NCI-H345 treated with DMSO at 0.1 percent for 48 hours (cell line): ENCODE measurements around the gene CHST7.

Source experiments
- DNase-seq: peaks from one replicate; lab custom pipeline; 2025; ENCODE audit not compliant: unreplicated experiment; lab: John Stamatoyannopoulos, UW

CHST7 gene

DNA sequence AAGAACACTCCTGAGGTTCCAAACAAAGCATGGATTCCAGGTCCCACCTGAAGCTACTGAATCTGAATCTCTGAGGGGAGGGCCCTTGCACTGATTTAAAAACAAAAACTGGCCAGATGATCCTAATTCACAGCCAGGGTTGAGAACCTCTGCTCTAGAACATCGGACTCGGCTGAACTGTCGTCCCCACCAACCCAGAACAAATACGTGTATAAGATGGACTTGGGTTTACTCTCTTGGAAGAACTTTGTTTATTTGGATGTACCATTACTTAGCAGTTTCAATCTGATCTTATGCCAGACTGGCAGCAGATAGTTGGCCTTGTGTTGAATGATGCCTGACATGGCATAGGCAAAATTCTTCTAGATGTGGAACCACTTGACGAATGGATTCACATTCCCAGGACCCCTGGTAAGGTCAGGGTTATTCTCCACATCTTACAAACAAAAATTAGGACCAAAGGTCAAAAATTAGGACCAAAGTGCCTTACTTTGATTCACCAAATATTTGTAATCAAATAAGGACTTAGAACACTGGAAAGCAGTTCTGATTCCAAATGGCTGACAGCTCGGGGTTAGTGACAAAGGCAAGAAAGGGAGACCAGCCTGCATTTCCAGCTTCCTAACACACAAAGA is 29.0 kb downstream of the CHST7 start:
- no peak for DNase-seq

DNA sequence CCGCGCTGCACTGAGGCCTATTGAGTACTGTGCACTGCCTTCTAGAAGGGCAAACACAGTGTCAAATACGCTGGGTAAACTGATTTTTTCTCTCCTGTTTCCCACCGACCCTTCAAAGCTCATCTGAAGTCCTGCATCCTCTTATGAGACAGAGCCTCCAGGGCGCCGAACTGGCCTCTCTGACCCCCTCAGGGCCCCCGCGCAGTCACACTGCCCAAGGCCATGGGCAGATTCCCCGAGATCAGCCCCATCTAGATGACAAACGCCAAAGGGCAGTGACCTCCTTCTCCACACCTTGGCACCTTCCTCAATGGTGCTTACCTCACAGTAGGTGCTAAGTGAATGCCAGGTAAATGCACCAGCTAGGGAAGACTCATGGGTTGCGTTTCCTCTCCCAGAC is 34.4 kb downstream of the CHST7 start:
- DNase-seq: no peak

DNA sequence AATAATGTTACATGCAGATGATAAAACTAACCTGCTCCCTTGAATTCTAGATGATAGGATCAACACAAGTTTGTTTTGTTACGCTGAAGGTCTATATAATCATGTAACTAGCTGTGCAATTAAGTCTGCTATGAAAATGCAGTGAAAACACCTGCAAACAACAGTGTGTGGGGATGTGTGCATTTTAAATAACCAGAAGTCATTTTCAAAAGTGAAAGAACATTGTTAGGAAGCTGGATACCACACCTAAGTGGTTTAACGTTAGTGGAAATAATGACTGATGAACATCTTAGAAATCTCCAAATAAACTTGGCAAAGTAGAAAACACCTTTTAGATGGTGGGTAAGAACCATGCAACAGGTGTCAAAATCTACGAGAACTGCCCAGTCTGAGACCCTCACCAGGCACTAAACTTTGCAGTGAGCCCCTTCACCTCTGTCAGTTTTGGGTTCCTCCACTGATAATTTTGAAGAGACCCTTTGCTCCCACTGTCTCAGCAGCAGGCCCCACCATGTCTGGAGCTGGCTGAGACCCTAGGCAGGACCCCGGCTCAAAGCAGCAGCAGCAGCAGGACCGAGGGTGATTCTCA is 36.6 kb downstream of the CHST7 start:
- no peak for DNase-seq

DNA sequence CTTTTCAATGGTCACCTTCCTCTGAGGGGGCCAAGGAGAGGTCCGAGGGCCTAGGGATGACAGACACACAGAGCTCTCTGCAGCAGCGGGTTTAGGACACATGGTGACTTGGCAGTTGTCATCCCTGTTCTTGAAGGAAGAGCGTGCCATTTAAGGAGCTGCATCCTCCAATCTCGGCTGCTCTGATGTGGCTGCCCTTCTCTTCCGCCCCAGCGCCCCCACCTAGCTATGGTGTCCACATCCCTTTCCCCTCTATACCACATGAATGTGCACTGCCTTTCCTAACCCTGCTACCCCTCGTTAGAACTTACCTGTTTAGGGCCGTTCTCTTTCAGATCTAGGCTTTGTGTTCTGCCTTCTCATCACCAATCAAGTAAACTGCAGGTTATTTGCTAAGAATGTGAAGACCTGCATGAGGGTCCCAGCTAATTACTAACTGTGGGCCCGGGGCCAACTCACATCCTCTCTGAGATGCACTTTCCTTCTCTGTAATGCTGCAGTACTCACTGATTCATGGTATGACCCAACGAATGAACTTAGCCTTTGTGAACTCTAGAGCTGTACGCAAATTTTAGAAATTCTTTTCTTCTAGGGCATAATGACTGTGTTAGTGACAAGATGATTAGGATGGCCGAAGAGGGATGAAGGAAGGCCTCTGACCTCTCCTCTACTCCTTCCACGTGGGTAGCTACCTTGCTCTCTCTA is 38.2 kb downstream of the CHST7 start:
- no peak for DNase-seq

DNA sequence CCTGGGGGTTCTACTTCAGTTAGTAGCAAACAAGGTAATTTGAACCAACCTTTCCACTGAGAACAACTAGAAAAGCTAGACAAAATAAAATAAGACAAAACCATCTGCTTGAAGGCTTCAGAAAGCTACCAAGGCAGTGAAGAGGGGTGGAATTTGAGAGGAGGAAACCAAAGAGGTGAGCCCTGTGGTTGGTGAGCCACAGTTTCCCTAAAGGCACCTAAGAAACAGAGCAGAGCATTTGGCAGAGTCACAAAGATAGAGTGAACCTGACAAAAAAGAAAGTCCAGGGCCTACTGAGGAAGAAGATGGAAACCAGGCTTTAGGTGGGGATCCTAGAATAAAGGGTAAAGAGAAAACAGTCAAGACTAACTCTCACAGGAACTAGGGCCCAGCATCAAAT is 44.3 kb downstream of the CHST7 start:
- DNase-seq: no peak

DNA sequence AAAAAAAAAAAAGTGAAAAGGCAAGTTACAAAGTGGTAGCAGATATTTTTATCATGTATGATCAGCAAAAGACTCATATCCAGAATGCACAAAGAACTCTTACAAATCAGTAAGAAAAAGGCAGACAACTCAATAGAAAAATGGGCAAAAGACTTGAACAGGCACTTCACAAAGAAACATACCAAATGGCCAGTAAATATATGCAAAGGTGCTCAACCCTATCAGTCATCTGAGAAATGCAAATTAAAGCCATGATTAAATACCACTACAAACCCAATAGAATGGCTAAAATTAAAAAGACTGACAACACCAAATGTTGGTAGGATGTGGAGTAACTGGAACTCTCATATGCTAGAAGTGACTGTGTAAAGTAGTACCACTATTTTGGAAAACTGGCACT is 45.4 kb downstream of the CHST7 start:
- DNase-seq: no peak

DNA sequence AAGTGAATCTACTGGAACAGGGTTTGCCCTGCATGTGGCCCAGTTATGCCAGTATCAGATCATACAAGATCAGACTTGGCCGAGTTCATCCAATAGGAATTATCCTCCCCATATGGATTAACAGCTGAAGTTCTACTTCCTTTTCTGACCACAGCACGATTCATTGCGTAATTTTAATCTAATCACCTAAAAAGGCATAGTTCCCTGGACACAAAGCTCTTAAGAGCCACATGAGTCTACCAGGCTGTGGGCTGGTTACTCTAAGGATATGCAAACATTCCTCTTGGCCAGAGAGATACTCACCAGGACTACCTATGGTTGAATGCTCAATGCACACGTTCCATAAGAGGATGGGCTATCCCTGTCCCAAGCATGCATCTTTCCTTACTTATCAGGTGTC is 46.9 kb downstream of the CHST7 start:
- DNase-seq: no peak

DNA sequence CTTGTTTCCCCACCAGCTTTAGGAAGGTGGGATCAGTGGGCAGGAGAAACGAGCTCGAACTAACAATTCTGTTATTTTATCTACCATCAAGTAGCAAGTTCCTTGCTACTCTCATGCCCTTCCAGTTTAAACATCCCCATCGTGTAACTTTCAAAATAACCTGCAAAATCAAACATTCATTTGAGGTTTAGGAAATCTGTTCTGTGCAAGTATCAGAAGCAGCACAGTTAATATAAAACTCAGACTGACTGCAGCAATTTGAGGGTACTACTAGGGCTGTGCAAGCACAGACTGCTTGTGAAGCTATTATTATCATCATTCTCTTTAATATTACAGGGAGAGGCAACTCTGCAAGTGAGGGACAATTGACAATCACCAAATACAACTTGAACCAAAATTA is 48.0 kb downstream of the CHST7 start:
- DNase-seq: no peak

DNA sequence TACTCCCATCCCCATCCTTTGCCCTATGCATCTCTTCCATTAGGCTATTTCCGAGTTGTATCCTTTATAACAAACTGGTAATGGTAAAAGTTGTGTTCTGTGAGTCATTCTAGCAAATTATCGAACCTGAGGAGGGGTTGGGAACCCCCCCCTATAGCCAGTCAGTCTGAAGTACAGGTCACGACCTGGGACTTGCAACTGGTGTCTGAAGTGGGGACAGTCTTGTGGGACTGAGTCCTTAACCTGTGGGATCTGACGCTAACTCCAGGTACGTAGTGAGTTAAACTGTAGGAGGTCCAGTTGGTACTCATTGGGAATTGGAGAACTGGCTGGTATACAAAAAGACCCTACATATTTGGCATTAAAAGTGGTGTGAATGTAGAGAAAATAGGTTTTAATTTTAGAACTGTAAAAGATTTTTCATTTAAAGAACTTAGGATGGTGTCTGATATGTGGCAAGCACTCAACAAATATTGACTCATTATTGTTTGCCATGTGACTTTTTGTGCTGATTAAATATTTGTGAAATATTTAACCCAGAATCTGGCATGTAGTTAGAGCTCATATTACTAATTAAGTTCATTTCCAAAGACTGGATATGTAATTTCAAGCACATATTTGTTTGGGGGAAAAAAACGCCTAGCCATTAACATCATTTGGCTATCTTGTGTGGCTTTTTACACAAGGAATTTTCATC is 50.7 kb downstream of the CHST7 start:
- no peak for DNase-seq

DNA sequence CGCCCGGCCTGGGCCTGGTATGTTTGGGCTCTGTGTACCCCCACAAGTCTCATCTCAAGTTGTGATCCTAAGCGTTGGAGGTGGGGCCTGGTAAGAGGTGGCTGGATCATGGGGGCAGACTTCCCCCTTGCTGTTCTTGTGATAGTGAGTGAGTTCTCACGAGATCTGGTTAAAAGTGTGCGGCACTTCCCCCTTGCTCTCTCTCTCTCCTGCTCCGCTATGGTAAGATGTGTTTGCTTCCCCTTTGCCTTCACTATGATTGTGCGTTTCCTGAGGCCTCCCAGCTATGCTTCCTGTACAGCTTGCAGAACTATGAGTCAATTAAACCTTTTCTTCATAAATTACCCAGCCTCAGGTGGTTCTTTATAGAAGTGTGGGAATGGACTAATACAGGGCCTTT is 53.0 kb downstream of the CHST7 start:
- no peak for DNase-seq

DNA sequence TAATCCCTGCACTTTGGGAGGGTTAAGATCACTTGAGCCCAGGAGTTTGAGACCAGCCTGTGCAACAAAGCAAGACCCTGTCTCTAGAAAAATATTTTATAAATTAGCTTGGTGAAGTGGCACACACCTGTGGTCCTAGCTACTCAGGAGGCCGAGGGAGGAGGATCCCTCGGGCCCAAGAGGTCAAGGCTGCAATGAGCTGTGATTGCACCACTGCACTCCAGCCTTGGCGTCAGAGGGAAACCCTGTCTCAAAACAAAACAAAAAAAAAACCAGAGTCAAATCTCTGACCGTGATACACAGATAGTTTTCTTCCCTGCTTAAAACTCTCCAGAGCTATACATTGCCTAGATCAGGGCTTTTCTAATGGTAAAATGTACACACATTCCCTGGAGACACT is 53.5 kb downstream of the CHST7 start:
- no peak for DNase-seq

DNA sequence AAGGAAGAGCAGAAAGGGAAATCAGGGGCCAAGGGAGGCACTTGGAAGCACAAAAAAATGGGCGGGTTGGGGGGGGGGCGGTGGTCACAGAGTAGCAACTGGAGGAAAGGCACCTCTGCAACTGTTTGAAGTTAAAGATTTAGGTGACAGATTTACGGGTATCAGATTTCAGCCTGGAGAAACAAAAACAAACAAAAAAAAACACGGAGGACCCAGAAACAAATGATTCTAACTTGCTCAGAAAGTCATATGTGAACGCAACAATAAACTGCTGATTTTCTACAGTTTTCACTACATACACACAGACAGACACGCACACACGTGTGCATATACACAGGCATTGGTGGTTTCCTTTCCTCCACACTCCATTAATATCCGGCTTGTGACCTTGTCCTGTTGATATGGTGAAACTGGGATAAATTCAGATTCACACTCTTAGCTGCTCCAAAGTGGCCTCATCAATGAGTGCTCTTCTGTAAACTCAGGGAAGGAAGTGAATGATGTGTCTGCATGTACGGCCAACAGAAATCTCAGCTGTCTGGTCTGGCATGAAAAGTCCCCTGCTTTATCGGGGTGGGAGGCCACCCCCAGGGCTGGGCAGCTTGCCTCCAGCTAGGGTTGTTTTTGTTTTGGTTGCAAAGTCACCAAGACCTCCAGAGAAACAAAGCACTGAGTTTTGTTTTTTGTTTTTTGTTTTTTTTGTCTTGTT is 54.3 kb downstream of the CHST7 start:
- no peak for DNase-seq

DNA sequence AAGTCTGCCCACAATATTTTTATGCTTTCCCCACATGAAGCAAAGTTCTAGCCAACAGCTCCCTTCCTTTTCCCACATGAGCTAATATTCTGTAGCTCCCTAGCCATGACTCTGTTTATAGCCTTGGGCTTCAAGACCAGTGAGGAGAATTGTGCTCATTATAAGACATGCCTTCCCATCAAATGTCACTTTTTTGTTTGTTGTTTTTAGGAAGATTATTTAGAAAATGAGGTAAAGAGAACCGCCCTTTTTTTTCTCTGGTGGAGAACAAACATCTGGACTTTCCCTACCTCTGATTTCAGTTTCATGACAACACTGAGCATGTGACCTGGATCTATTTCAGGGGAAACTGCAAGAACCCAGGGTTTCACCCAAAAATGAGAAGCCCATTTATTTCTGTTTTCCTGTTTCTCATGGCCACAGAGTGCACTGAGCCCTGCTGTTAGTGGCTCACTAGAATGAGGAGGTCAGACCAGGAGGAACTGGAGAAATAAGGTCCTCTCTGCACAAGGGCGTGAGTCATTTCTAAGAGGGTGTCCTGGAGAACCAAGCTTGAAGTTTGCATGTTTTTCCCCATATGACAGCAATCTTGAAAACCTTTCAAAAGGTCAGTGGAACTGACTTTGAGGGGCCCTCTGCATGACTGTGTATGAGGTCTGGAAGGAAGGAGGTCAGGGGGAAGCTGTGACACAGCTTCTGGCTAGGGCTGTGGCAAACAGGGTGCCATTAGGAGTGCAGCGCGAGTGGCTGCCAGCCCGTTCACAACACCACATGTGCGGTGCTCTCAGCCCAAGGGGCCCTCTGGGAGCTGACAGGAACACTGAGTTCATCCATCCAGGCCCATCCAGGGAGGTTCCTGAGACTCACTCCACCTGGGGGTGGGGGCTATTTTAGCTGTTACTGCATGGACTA is 55.2 kb downstream of the CHST7 start:
- DNase-seq: no peak

DNA sequence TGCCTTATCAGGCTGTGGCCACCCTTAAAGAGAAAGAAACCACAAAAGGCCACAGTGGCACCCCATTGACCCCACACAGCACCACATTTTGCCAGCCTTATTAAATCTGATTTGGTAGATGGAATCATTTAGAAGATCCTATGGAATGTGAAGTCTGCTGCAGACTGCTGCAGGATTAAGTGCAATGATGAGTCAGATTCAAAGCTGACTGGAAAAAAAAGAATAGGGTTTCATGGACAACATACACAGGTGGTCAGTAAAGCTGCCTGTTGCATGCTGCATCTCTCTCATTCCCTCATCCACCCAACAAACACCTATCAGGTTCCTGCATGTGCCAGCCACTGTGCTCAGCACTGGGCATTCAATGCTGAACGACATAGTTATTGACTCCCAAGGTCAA is 56.6 kb downstream of the CHST7 start:
- DNase-seq: no peak

DNA sequence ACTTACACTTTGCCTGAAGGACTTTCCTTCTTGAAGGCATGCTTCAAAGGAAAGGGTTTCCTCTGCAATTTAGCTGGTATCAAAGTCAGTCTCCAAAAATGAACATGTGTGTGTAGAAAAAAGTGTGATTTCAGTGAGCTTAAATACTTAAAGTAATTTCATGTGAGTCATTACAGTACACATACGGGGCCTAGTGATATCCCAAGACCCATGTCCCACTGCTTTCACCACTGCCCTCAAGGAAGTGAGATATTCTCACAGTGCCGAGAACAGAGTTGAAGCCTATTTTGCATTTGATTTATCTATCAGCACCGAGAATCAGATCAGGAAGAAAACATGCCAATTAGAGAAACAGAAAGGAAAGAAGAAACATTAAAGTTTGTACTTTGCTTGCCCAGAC is 61.0 kb downstream of the CHST7 start:
- no peak for DNase-seq

DNA sequence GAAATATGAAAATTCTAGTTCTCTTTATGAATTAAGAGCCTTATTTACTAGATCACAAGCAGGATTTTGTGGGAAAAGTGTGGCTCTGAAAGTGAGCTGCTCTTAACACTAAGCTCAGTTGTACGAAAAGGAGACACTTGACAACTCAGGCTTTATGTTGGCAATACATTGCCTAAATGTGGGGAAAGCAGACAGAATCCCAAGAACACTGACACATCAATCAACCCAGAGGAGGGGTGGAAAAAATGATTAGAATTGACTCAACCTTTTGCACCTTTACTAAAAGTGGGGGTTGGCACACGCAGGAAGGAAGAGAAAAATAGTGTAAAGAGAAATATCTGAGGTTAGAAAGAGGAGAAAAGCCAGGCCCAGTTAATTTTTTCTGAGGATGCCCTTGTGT is 61.6 kb downstream of the CHST7 start:
- DNase-seq: no peak

DNA sequence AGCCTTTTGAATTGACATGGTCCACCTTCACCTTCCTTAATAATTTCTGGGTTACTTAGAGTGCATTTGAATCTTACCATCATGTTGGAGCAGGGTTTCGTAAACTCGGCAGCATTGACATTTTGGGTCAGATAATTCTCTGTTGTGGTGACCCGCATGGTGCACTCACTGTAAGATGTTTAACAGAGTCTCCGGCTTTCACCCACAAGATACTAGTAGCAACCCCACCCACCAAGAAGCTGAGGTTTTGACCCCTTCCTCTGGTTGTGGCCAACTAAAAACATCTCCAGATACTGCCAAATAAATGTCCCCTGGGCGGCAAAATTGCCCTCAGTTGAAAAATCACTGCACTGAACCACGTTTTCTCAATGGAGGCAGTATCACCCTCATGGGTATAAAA is 62.7 kb downstream of the CHST7 start:
- DNase-seq: no peak

DNA sequence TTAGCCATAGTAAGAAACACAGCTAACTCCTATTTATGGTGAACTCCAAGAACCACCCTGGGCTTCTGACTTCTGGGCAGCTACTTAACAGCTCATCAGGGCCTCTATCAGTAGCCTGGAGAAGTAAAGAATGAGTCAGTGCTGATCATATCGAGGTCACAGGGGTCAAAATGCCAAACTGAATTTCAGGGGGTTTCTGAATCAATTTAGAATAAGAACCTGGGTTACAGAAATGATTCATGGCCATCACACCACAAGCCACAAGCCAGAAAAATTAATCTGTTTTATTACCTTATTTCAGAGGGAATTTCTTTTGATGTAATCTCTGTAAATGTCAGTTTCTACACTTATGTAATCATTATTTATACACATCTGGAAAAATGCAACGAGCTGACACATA is 64.4 kb downstream of the CHST7 start:
- no peak for DNase-seq

DNA sequence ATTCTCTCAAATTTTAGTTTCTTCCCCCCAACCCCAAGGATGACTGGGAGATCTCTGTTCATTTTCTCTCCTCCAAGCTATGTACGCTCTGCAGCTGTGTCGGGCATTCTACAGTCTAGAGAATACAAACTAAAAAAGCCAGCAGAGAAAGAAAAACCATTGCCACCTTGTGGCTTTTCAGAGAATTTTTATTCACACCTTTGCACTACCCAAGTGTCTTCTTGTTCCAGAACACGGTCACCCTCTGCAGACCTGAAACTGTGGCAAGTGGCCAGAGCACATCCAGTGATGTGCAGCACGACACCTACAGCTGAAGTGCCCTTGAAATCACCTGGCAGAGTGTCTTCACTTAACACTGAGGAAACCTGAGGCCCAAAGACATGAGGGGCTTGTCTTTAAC is 68.6 kb downstream of the CHST7 start:
- no peak for DNase-seq

DNA sequence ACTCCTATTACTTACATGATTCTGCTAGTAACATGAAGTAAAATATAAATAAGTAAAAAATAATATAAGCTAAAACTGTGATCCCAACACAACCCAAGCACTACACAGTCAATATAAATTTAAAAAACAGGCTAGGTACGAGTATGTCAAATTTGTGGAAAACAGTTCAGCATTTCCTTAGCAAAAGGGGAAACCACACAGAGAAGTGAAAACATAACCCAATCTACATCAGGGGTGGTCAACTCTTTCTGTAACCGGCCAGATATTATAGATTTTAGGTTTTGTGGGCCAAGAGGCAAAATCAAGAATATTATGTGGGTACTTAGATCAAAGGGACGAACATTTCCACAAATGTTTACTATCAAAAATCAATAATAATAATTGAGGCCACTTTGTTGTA is 70.1 kb downstream of the CHST7 start:
- DNase-seq: no peak

DNA sequence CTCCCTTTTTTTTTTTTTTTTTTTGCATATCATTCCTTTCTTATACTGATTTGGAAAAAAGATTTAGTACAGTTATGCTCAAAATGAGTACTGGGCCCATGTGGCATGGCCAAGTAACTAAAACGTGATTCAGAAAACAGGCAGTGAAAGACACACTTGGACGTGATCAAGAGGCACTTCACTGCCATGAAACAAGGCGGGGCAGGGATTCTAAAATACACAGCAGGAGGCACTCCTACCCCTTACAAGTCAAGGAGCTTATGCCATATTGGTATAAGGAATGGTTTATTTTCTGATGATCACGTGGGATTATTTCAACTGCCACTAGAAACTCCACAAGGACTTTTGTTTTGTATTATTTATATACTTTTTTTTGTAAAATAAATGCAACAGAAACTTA is 72.0 kb downstream of the CHST7 start:
- no peak for DNase-seq
